Lower leg skin (tissue), 3 donors: Measurements from ENCODE around the gene ABHD13.

Experiments
- CTCF ChIP-seq, 3 donors: fragments of 450-650 bp; IDR thresholded peaks; one replicate each; pipeline ENCODE4 v1.5.1; 2016; ENCODE audit warnings: antibody characterized with exemption in 3 of 3, mild to moderate bottlenecking in 3 of 3, moderate library complexity in 2 of 3
- POLR2A ChIP-seq, 2 donors: fragments of 450-650 bp; IDR thresholded peaks; one replicate each; pipeline ENCODE4 v1.6.1; 2016 to 2017; ENCODE audit warnings: antibody characterized with exemption in 2 of 2, mild to moderate bottlenecking in 1 of 2, moderate library complexity in 1 of 2

DNA sequence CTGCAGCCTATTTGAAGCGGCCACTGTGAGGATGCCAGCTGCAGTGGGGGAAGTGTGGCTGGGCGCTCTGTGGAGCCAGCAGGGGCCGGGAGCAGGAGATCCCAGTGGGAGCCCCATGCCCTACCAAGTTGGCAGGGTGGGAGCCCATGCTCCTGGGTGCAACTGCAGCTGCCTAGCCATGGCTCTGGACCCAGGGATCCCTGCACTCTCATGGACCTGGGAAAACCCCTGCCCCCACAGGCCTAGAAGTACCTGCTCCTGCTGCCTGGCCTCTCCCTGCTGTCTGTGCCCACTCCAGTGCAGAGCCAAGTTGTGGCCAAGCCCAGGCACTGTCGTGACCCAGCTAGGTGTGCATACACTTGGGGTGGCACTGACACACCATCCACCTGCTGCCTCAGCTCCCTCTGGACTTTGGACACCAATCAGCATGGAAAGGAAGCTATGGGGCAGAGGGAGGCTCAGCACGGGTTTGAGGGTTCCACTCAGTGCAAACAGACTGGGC, 23.7 kb upstream of the ABHD13 start:
- no peak for TF ChIP-seq POLR2A (IDR thresholded peaks at IDR 0.05)
- TF ChIP-seq CTCF (IDR thresholded peaks at IDR 0.05) = no peak
